Measurements from ENCODE around the gene BABAM2. TPM values are rescaled to one million over a fixed set of nuclear protein-coding genes. Genes with fewer than 3 reads are reported as not detected.

BABAM2 gene
- total RNA-seq, 2 donors from 2014 or later = 36.4 to 40.9 TPM

DNA sequence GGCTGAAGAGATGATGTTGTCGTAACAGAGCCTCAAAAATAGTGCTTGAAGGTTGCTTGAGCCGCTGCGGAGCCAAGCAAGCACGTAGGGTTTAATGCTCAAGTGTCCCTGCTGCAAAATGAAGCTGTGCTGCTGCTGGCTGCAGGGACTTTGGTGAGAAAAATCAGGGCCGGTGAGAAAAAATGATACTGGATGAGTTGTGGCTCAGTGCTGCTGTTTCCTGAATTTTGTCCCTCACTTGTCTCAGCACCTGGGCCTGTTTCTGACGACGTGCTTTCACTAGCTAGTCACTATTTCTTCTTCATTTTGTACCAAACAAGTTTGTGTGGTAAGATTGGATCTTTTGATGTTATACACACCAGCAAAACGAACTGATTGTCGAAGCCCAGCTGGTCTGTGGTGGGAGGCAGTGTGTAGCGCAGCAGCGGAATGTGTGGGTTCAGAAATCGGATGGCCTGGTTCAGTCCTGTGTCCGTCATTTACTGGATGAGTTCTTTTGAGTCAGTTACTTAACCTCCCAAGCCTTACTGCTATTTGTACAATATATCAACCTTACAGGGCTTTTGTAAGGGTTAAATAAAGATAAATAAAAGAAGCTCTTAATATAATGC lies 329.3 kb downstream of the BABAM2 start:
- Histone ChIP-seq H3K9me3 (ENCODE audit: control insufficient read depth, low read length) (no peaks in the 10 kb centered on the region), H3K4me1 (ENCODE audit: control insufficient read depth, insufficient read depth, low read length) (no peaks in the 10 kb centered on the region), H3K4me3 (ENCODE audit: low read length) (no peak overlapping the region), H3K27ac (ENCODE audit: low read depth, low read length) (no peak overlapping the region), H3K36me3 (ENCODE audit: control insufficient read depth, insufficient read depth, low read length) (no peaks in the 10 kb centered on the region), H3K27me3 (ENCODE audit: control insufficient read depth, insufficient read depth, low read length, poor library complexity, severe bottlenecking) (no peaks in the 10 kb centered on the region), H3K9ac (ENCODE audit: extremely low read depth, low read length, poor library complexity, severe bottlenecking) (no peak overlapping the region)
- Mint-ChIP-seq H3K36me3 (ENCODE audit: low read depth) (no peaks in the 10 kb centered on the region), H3K27me3 (ENCODE audit: insufficient read depth) (no peaks in the 10 kb centered on the region), H3K4me3 (no peak overlapping the region), H3K9me3 (no peaks in the 10 kb centered on the region), H3K27ac (no peak overlapping the region), H3K4me1 (no peaks in the 10 kb centered on the region)
- no peak for DNase-seq
- TF ChIP-seq, protein P1, sequence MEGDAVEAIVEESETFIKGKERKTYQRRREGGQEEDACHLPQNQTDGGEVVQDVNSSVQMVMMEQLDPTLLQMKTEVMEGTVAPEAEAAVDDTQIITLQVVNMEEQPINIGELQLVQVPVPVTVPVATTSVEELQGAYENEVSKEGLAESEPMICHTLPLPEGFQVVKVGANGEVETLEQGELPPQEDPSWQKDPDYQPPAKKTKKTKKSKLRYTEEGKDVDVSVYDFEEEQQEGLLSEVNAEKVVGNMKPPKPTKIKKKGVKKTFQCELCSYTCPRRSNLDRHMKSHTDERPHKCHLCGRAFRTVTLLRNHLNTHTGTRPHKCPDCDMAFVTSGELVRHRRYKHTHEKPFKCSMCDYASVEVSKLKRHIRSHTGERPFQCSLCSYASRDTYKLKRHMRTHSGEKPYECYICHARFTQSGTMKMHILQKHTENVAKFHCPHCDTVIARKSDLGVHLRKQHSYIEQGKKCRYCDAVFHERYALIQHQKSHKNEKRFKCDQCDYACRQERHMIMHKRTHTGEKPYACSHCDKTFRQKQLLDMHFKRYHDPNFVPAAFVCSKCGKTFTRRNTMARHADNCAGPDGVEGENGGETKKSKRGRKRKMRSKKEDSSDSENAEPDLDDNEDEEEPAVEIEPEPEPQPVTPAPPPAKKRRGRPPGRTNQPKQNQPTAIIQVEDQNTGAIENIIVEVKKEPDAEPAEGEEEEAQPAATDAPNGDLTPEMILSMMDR (conservative IDR thresholded peaks at IDR 0.05) = no peak
- WGBS, 2 experiments (ENCODE audit: insufficient coverage in 1 of 2, insufficient read length in 1 of 2) = 84 to 93% methylated on average over 7 to 13 of the region's 13 CpGs

DNA sequence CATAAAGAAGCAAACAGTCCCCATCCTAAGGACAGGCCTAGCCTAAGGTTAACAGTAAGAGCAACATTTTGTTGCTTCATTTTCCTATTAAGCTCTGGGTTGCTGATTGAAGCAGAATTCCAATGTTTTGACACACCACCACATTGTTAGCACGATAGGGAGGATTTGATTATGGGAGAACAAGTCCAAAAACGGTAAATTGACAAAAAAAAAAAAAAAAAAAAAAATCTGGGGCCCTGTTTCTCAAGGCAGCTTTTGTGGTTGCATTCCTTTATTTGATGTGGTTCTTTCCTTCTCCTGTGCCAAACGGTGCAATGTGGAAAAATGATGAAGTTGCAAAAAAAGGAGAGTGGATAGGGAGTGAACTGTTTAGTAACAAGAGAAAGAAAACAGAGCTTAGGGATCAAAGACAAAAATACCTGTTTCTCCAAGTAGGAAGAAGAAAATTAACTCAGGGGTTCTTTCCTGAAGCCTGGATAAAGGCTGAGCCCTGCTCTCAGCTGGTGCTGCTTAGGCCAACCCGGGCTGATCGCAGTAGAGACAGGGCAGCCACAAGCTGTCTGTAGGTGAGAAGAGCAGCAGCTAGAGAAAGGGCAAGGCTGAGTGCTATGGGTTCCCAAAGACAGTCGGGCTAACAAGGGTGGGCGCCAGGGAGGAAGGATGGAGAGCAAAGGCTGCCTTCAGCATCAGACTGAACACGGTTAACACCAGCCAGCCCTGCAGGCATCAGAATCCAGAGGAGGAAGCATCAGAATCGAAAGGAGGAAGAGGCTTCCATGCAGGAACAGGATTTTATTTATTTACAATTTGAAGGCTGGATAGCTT lies 334.3 kb downstream of the BABAM2 start:
- no peaks in the 10 kb centered on the region for H3K4me1 ChIP-seq (ENCODE audit: control insufficient read depth, insufficient read depth, low read length)
- H3K27me3 Mint-ChIP-seq (ENCODE audit: insufficient read depth) = no peaks in the 10 kb centered on the region
- H3K27ac ChIP-seq (ENCODE audit: low read depth, low read length) = peak overlapping the region; percentile 36
- H3K4me3 ChIP-seq (ENCODE audit: low read length) = no peak overlapping the region
- no peaks in the 10 kb centered on the region for H3K9me3 ChIP-seq (ENCODE audit: control insufficient read depth, low read length)
- no peak overlapping the region for H3K27ac Mint-ChIP-seq
- peak; percentile 49 for DNase-seq
- H3K36me3 ChIP-seq (ENCODE audit: control insufficient read depth, insufficient read depth, low read length) = no peaks in the 10 kb centered on the region
- 76 to 91% methylated on average over 6 to 9 of the region's 9 CpGs for WGBS, 2 experiments (ENCODE audit: insufficient coverage in 1 of 2, insufficient read length in 1 of 2)
- TF ChIP-seq, protein P1 (conservative IDR thresholded peaks at IDR 0.05) = no peak
- H3K9me3 Mint-ChIP-seq = no peaks in the 10 kb centered on the region
- H3K9ac ChIP-seq (ENCODE audit: extremely low read depth, low read length, poor library complexity, severe bottlenecking) = no peak overlapping the region
- H3K36me3 Mint-ChIP-seq (ENCODE audit: low read depth) = no peaks in the 10 kb centered on the region
- H3K4me3 Mint-ChIP-seq = no peak overlapping the region
- no peaks in the 10 kb centered on the region for H3K27me3 ChIP-seq (ENCODE audit: control insufficient read depth, insufficient read depth, low read length, poor library complexity, severe bottlenecking)
- H3K4me1 Mint-ChIP-seq = peaks cover 7% of the 10 kb centered on the region

DNA sequence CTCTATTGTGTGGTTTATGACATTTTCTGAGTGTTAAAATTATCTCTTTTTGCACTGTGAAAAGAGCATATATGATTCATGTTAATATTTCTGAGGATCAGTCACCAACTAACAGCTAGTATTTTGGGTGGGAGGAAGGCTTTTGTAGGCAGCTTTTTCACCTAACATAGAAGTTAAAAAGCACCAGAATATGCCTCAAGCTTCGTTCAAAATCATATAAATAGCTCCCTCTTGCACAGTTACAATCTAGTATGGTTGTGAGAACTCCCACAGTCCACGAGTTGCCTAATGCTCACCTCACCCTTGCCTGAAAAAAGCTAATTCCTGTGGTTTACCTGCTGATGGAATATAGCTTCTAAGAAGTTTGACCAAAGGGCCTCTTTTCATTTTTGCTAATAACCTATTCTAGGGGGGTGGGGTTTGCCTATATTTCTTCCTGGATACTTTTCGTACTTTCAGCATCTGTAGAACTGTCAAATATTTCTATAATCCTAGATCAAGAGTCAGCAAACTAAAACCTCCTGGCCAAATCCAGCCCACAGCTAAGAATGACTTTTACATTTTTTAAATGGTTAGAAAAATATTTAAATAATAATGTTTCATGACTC lies 335.0 kb downstream of the BABAM2 start:
- no peak overlapping the region for H3K27ac ChIP-seq (ENCODE audit: low read depth, low read length)
- no peaks in the 10 kb centered on the region for H3K9me3 ChIP-seq (ENCODE audit: control insufficient read depth, low read length)
- Mint-ChIP-seq H3K27ac (no peak overlapping the region), H3K27me3 (ENCODE audit: insufficient read depth) (no peaks in the 10 kb centered on the region), H3K36me3 (ENCODE audit: low read depth) (no peaks in the 10 kb centered on the region), H3K4me3 (no peak overlapping the region), H3K9me3 (no peaks in the 10 kb centered on the region), H3K4me1 (peaks cover 7% of the 10 kb centered on the region)
- no peak overlapping the region for H3K9ac ChIP-seq (ENCODE audit: extremely low read depth, low read length, poor library complexity, severe bottlenecking)
- no peaks in the 10 kb centered on the region for H3K27me3 ChIP-seq (ENCODE audit: control insufficient read depth, insufficient read depth, low read length, poor library complexity, severe bottlenecking)
- no peak overlapping the region for H3K4me3 ChIP-seq (ENCODE audit: low read length)
- H3K36me3 ChIP-seq (ENCODE audit: control insufficient read depth, insufficient read depth, low read length) = no peaks in the 10 kb centered on the region
- TF ChIP-seq, protein P1 (conservative IDR thresholded peaks at IDR 0.05) = no peak
- H3K4me1 ChIP-seq (ENCODE audit: control insufficient read depth, insufficient read depth, low read length) = no peaks in the 10 kb centered on the region
- no peak for DNase-seq
- 89 to 94% methylated on average over 2 to 3 of the region's 3 CpGs for WGBS, 2 experiments (ENCODE audit: insufficient coverage in 1 of 2, insufficient read length in 1 of 2)

All from endodermal cell (in vitro differentiated cells).